HCT116 (cell line): Measurements from ENCODE around the gene ABCF3. TPM values are rescaled to one million over a fixed set of nuclear protein-coding genes. Genes with fewer than 3 reads are reported as not detected.

Experiments
- ATAC-seq: fragments of 200-7000 bp; cut with Tn5 transposase; 2 replicates; pipeline ENCODE4 v1.9.1; 2020; ENCODE audit warnings: mild to moderate bottlenecking, moderate library complexity
- BruUV-seq: library from RNA; stranded (reverse); fragments of 400-500 nt; replicated peaks from 2 replicates; lab custom pipeline; 2021; lab: Mats Ljungman, UMichigan
- CTCF ChIA-PET: fragments of 300-600 bp; sonication (Branson Sonifier 250); formaldehyde crosslinking; loops from one replicate; lab custom pipeline; 2021; ENCODE audit warnings: antibody characterized with exemption; lab: Charles Lee
- POLR2A ChIA-PET: fragments of 300-600, 350-600 bp; sonication (Branson Sonifier 250); formaldehyde crosslinking; loops from one replicate; lab custom pipeline; 2021; ENCODE audit warnings: antibody characterized with exemption; lab: Charles Lee
- RAD21 ChIA-PET, 2 experiments: fragments of 300-600 bp; sonication (Branson Sonifier 250); formaldehyde crosslinking; loops; one replicate each; lab custom pipeline; 2023; ENCODE audit warnings: low total read pairs in 2 of 2; ENCODE audit not compliant: uncharacterized antibody in 2 of 2, unreplicated experiment in 2 of 2, low non-redundant PET in 1 of 2; lab: Charles Lee
- DNase-seq: peaks from one replicate; pipeline ENCODE4 v3.0.0-alpha.2; 2010; ENCODE audit warnings: low read depth, low spot score
- H2AFZ ChIP-seq: fragments of 200-600 bp; shearing (Covaris generic), sonication (generic); 2 replicates; pipeline ENCODE4 v1.6.1; 2017; ENCODE audit warnings: low read depth, mixed run types, mixed read lengths, antibody characterized with exemption, low read length; ENCODE audit not compliant: poor library complexity, severe bottlenecking
- H3K27ac ChIP-seq: 2 replicates; pipeline ENCODE4 v1.5.1; 2012; ENCODE audit warnings: low read depth, low read length
- H3K27me3 ChIP-seq: fragments of 200-600 bp; sonication (generic); 2 replicates; pipeline ENCODE4 v1.6.1; 2016; ENCODE audit warnings: mixed run types, low read length, mixed read lengths; ENCODE audit not compliant: insufficient read depth
- H3K36me3 ChIP-seq, 2 experiments: fragments of 200-500 bp in 1 of 2; fragments of 200-600 bp in 1 of 2; sonication (Bioruptor generic) in 1 of 2; sonication (generic) in 1 of 2; 2 replicates each; pipeline versions ENCODE4 v1.5.1 to v1.6.1; 2014 to 2016; ENCODE audit warnings: low read length in 2 of 2, inconsistent platforms in 1 of 2, mixed read lengths in 1 of 2, mixed run types in 1 of 2; ENCODE audit not compliant: insufficient read depth in 2 of 2, control insufficient read depth in 1 of 2
- H3K4me1 ChIP-seq, 2 experiments: fragments of 200-600 bp in 1 of 2; sonication (generic) in 1 of 2; 2 replicates each; pipeline versions ENCODE4 v1.5.1 to v1.6.1; 2012 to 2017; ENCODE audit warnings: low read length in 2 of 2, inconsistent platforms in 1 of 2, mild to moderate bottlenecking in 1 of 2, mixed read lengths in 1 of 2, mixed run types in 1 of 2, moderate library complexity in 1 of 2; ENCODE audit not compliant: insufficient read depth in 2 of 2, control insufficient read depth in 1 of 2
- H3K4me2 ChIP-seq: fragments of 200-600 bp; sonication (generic); 2 replicates; pipeline ENCODE4 v1.6.1; 2017; ENCODE audit warnings: mixed run types, low read length, mixed read lengths
- H3K4me3 ChIP-seq, 2 experiments: fragments of 200-600 bp in 1 of 2; sonication (generic) in 1 of 2; replicated peaks in 1 of 2; 2 replicates each; pipeline ENCODE4 v1.5.1; 2011 to 2016; ENCODE audit warnings: low read length in 2 of 2, control low read depth in 1 of 2, low read depth in 1 of 2, mild to moderate bottlenecking in 1 of 2, mixed read lengths in 1 of 2, mixed run types in 1 of 2
- H3K79me2 ChIP-seq: fragments of 200-600 bp; sonication (generic); 2 replicates; pipeline ENCODE4 v1.6.1; 2017; ENCODE audit warnings: mild to moderate bottlenecking, mixed run types, low read length, moderate library complexity, mixed read lengths; ENCODE audit not compliant: insufficient read depth
- H3K9ac ChIP-seq: fragments of 200-600 bp; sonication (generic); 2 replicates; pipeline ENCODE4 v1.6.1; 2016; ENCODE audit warnings: low read length, mixed read lengths
- H3K9me2 ChIP-seq: fragments of 200-600 bp; sonication (generic), shearing (Covaris generic); 2 replicates; pipeline ENCODE4 v1.6.1; 2017; ENCODE audit warnings: mixed run types, mild to moderate bottlenecking, moderate library complexity; ENCODE audit not compliant: insufficient read depth
- H3K9me3 ChIP-seq, 2 experiments: fragments of 200-500 bp in 1 of 2; fragments of 200-600 bp in 1 of 2; sonication (Bioruptor generic) in 1 of 2; sonication (generic) in 1 of 2; 2 replicates each; pipeline ENCODE4 v1.6.1; 2014 to 2017; ENCODE audit warnings: low read length in 2 of 2, mixed read lengths in 2 of 2, inconsistent platforms in 1 of 2, low read depth in 1 of 2, mild to moderate bottlenecking in 1 of 2, mixed run types in 1 of 2, moderate library complexity in 1 of 2; ENCODE audit not compliant: control insufficient read depth in 1 of 2, insufficient read depth in 1 of 2
- H4K20me1 ChIP-seq: fragments of 200-600 bp; sonication (generic), shearing (Covaris generic); 2 replicates; pipeline ENCODE4 v1.6.1; 2017; ENCODE audit warnings: mixed run types, mild to moderate bottlenecking, moderate library complexity; ENCODE audit not compliant: insufficient read depth
- CBX3 ChIP-seq: IDR thresholded peaks from 2 replicates; pipeline ENCODE4 v1.6.1; 2012; ENCODE audit warnings: low read depth
- CEBPB ChIP-seq: IDR thresholded peaks from 2 replicates; pipeline ENCODE4 v1.6.1; 2012; ENCODE audit warnings: low read depth
- CTCF ChIP-seq, 3 experiments: fragments of 200-600 bp in 1 of 3; sonication (generic) in 1 of 3; IDR thresholded peaks in 2 of 3; conservative IDR thresholded peaks in 1 of 3; 2 replicates each; pipeline ENCODE4 v1.5.1; 2012 to 2017; ENCODE audit warnings: low read depth in 2 of 3, low read length in 2 of 3, antibody characterized with exemption in 1 of 3, borderline replicate concordance in 1 of 3, control low read depth in 1 of 3, mild to moderate bottlenecking in 1 of 3, mixed read lengths in 1 of 3, mixed run types in 1 of 3, moderate library complexity in 1 of 3; ENCODE audit not compliant: insufficient read depth in 1 of 3
- EGR1 ChIP-seq: IDR thresholded peaks from 2 replicates; pipeline ENCODE4 v1.6.1; 2012; ENCODE audit warnings: low read depth
- EZH2phosphoT487 ChIP-seq: fragments of 200-600 bp; IDR thresholded peaks from 2 replicates; pipeline ENCODE4 v1.6.1; 2018; ENCODE audit warnings: antibody characterized with exemption, borderline replicate concordance
- JUND ChIP-seq: IDR thresholded peaks from 2 replicates; pipeline ENCODE4 v1.6.1; 2012
- MAX ChIP-seq: IDR thresholded peaks from 2 replicates; pipeline ENCODE4 v1.6.1; 2012
- RAD21 ChIP-seq: IDR thresholded peaks from 2 replicates; pipeline ENCODE4 v1.6.1; 2012; ENCODE audit warnings: low read depth, mild to moderate bottlenecking
- SIN3A ChIP-seq: IDR thresholded peaks from 2 replicates; pipeline ENCODE4 v1.6.1; 2012; ENCODE audit warnings: low read depth
- TCF7L2 ChIP-seq: IDR thresholded peaks from 2 replicates; pipeline ENCODE4 v1.7.0; 2011; ENCODE audit warnings: borderline replicate concordance, inconsistent platforms; ENCODE audit not compliant: insufficient read depth, insufficient read length; ENCODE audit errors: extremely low read depth
- intact Hi-C: fragments of 100-400 bp; cut with micrococcal nuclease; formaldehyde crosslinking; loops from 2 replicates; pipeline ENCODE4 v1.10.0; 2022
- total RNA-seq: library from RNA; stranded (reverse); gene quantifications from one replicate; pipeline ENCODE4 v1.2.1, GENCODE V29; 2021; ENCODE audit not compliant: unreplicated experiment
- TF ChIP-seq, protein P1 (sequence below): IDR thresholded peaks from 2 replicates; pipeline ENCODE4 v1.6.1; 2011; ENCODE audit warnings: mild to moderate bottlenecking, low read length, moderate library complexity; ENCODE audit not compliant: insufficient replicate concordance; ENCODE audit errors: extremely low read depth

ABCF3 gene
- total RNA-seq, 1 experiment from 2014 or later = 74.6 TPM

GRCh38 chr3:184166671-184167070 lies 19.3 kb upstream of the ABCF3 start:
- Histone ChIP-seq H3K27me3 (no peaks in the 10 kb centered on the region), H3K36me3 (peaks cover 30 to 34% of the 10 kb centered on the region in 2 experiments; a peak in 3 of 4 replicates), H3K79me2 (peaks cover 3% of the 10 kb centered on the region; the same call in 1 of the 2 replicates), H3K9ac (no peak overlapping the region), H3K4me3 (no peak overlapping the region), H3K27ac (no peak overlapping the region), H3K4me2 (no peak overlapping the region), H2AFZ (no peak overlapping the region), H3K9me2 (no peaks in the 10 kb centered on the region), H3K4me1 (no peaks in the 10 kb centered on the region), H3K9me3 (no peaks in the 10 kb centered on the region), H4K20me1 (no peaks in the 10 kb centered on the region)
- DNase-seq (no peak), ATAC-seq (no peak)
- ChIA-PET CTCF (no interaction called here), RAD21 (no interaction called here), POLR2A (no interaction called here)
- TF ChIP-seq RAD21 = no peak
- TF ChIP-seq JUND = no peak
- no TSS peak for BruUV-seq
- intact Hi-C loops = no loop called here

GRCh38 chr3:184167786-184168185 lies 18.2 kb upstream of the ABCF3 start:
- Histone ChIP-seq H3K4me3 (no peak overlapping the region), H3K4me1 (no peaks in the 10 kb centered on the region), H3K4me2 (no peak overlapping the region), H3K9me3 (no peaks in the 10 kb centered on the region), H3K27ac (no peak overlapping the region), H3K9ac (no peak overlapping the region), H3K27me3 (no peaks in the 10 kb centered on the region), H4K20me1 (no peaks in the 10 kb centered on the region), H2AFZ (no peak overlapping the region), H3K79me2 (peaks cover 3% of the 10 kb centered on the region; the same call in 1 of the 2 replicates), H3K36me3 (peaks cover 33 to 34% of the 10 kb centered on the region in 2 experiments; a peak in 3 of 4 replicates), H3K9me2 (no peaks in the 10 kb centered on the region)
- RAD21 ChIA-PET = no interaction called here
- no peak for DNase-seq
- no TSS peak for BruUV-seq
- CTCF ChIA-PET = no interaction called here
- intact Hi-C loops = no loop called here
- ATAC-seq = no peak
- TF ChIP-seq CTCF (IDR thresholded peaks at IDR 0.05 in 2 of 3, conservative IDR thresholded peaks at IDR 0.05 in 1 of 3; ENCODE audit: borderline replicate concordance in 1 of 3, insufficient read depth in 1 of 3, low read depth in 2 of 3, low read length in 2 of 3) (no peak), EZH2phosphoT487 (no peak), CEBPB (no peak), TCF7L2 (no peak), CBX3 (no peak), RAD21 (no peak), EGR1 (no peak), MAX (no peak), SIN3A (no peak)
- TF ChIP-seq, protein P1, sequence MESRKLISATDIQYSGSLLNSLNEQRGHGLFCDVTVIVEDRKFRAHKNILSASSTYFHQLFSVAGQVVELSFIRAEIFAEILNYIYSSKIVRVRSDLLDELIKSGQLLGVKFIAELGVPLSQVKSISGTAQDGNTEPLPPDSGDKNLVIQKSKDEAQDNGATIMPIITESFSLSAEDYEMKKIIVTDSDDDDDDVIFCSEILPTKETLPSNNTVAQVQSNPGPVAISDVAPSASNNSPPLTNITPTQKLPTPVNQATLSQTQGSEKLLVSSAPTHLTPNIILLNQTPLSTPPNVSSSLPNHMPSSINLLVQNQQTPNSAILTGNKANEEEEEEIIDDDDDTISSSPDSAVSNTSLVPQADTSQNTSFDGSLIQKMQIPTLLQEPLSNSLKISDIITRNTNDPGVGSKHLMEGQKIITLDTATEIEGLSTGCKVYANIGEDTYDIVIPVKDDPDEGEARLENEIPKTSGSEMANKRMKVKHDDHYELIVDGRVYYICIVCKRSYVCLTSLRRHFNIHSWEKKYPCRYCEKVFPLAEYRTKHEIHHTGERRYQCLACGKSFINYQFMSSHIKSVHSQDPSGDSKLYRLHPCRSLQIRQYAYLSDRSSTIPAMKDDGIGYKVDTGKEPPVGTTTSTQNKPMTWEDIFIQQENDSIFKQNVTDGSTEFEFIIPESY = no peak
- POLR2A ChIA-PET = no interaction called here
